ENCODE results near the gene TMEM54. TPM values are rescaled to one million over a fixed set of nuclear protein-coding genes. Genes with fewer than 3 reads are reported as not detected.
"Not testable (repeated sequence)": the region's sequence is repeated elsewhere in the genome, so short reads cannot be mapped to it uniquely, and the experiment has no call there.

Gene TMEM54
- total RNA-seq, 2 experiments from 2014 or later: 3.0 to 3.2 TPM

- ChIA-PET POLR2A (no interaction called here), CTCF (interaction anchor here (1.5 to 1.7 kb wide), 2 partner anchors 130 to 161 kb away, joined by 3 read pairs; no protein-coding TSS in a partner anchor)
These were observed 23.7 kb upstream of the TMEM54 start for GRCh38 chr1:32924881-32925344.

GRCh38 chr1:32920833-32921232 lies 19.6 kb upstream of the TMEM54 start:
- CTCF ChIA-PET: interaction anchor here (0.8 kb wide), 1 partner anchor 9 kb away, joined by 3 read pairs; no protein-coding TSS in a partner anchor
- POLR2A ChIA-PET: no interaction called here

- CTCF ChIA-PET: interaction anchor here (0.8 kb wide), 1 partner anchor 8 kb away, joined by 3 read pairs; no protein-coding TSS in a partner anchor
- POLR2A ChIA-PET: no interaction called here
These were observed 18.9 kb upstream of the TMEM54 start for GRCh38 chr1:32919811-32920733.

GRCh38 chr1:32918179-32918578 lies 17.0 kb upstream of the TMEM54 start:
- CTCF ChIA-PET: no interaction called here

GRCh38 chr1:32917521-32917920 lies 16.3 kb upstream of the TMEM54 start:
- CTCF ChIA-PET: no interaction called here
- POLR2A ChIA-PET: no interaction called here

More at GRCh38 chr1:32918179-32918578, 17.0 kb upstream of the TMEM54 start:
- POLR2A ChIA-PET: interaction anchor here (1.0 kb wide), 1 partner anchor 46 kb away, joined by 3 read pairs; the partner anchor contains the start of gene RNF19B

- ChIA-PET POLR2A (no interaction called here), CTCF (no interaction called here)
These were observed 14.8 kb upstream of the TMEM54 start for GRCh38 chr1:32915766-32916706.

GRCh38 chr1:32910319-32910718 lies 9.1 kb upstream of the TMEM54 start:
- ChIA-PET CTCF (no interaction called here), POLR2A (no interaction called here)

GRCh38 chr1:32907435-32907834 lies 6.2 kb upstream of the TMEM54 start:
- ChIA-PET CTCF (interaction anchor here (0.8 kb wide), 1 partner anchor 15 kb away, joined by 3 read pairs; no protein-coding TSS in a partner anchor), POLR2A (interaction anchor here (0.8 kb wide), 1 partner anchor 201 kb away, joined by 3 read pairs; no protein-coding TSS in a partner anchor)

GRCh38 chr1:32906654-32907053 lies 5.5 kb upstream of the TMEM54 start:
- POLR2A ChIA-PET: no interaction called here
- CTCF ChIA-PET: interaction anchor here (0.8 kb wide), 1 partner anchor 15 kb away, joined by 3 read pairs; no protein-coding TSS in a partner anchor

GRCh38 chr1:32905588-32905987 lies 4.4 kb upstream of the TMEM54 start:
- CTCF ChIA-PET: interaction anchor here (0.7 kb wide), 1 partner anchor 92 kb away, joined by 4 read pairs; no protein-coding TSS in a partner anchor
- POLR2A ChIA-PET: not testable (repeated sequence)

- CTCF ChIA-PET: no interaction called here
- POLR2A ChIA-PET: no interaction called here
These were observed 3.6 kb upstream of the TMEM54 start for GRCh38 chr1:32904797-32905196.

GRCh38 chr1:32903991-32904785 lies 3.0 kb upstream of the TMEM54 start:
- CTCF ChIA-PET: no interaction called here
- POLR2A ChIA-PET: no interaction called here

- ChIA-PET POLR2A (no interaction called here), CTCF (interaction anchor here (1.6 kb wide), 1 partner anchor 30 kb away, joined by 3 read pairs; no protein-coding TSS in a partner anchor)
These were observed 1.3 kb upstream of the TMEM54 start for GRCh38 chr1:32902535-32902920.

GRCh38 chr1:32901823-32902534 lies 790 bp upstream of the TMEM54 start:
- CTCF ChIA-PET: interaction anchor here (1.6 kb wide), 1 partner anchor 29 kb away, joined by 3 read pairs; no protein-coding TSS in a partner anchor
- POLR2A ChIA-PET: no interaction called here

- ChIA-PET POLR2A (no interaction called here), CTCF (no interaction called here)
These were observed 726 bp downstream of the TMEM54 start for GRCh38 chr1:32900371-32900955.

GRCh38 chr1:32899586-32900296 lies 1.4 kb downstream of the TMEM54 start:
- CTCF ChIA-PET: interaction anchor here (1.4 kb wide), 1 partner anchor 24 kb away, joined by 5 read pairs; no protein-coding TSS in a partner anchor
- POLR2A ChIA-PET: no interaction called here

GRCh38 chr1:32898958-32899357 lies 2.2 kb downstream of the TMEM54 start:
- POLR2A ChIA-PET: no interaction called here

More at GRCh38 chr1:32898958-32899357, 2.2 kb downstream of the TMEM54 start:
- CTCF ChIA-PET: interaction anchor here (1.4 kb wide), 1 partner anchor 23 kb away, joined by 5 read pairs; no protein-coding TSS in a partner anchor

All from activated CD8-positive, alpha-beta memory T cell treated with anti-CD3 and anti-CD28 coated beads for 36 hours (primary cell).